ENCODE data around the gene IRAG1. TPM values are rescaled to one million over a fixed set of nuclear protein-coding genes. Genes with fewer than 3 reads are reported as not detected.

IRAG1 gene
- total and polyA plus RNA-seq, 2 experiments from 2014 or later = 1.5 to 2.7 TPM

DNA sequence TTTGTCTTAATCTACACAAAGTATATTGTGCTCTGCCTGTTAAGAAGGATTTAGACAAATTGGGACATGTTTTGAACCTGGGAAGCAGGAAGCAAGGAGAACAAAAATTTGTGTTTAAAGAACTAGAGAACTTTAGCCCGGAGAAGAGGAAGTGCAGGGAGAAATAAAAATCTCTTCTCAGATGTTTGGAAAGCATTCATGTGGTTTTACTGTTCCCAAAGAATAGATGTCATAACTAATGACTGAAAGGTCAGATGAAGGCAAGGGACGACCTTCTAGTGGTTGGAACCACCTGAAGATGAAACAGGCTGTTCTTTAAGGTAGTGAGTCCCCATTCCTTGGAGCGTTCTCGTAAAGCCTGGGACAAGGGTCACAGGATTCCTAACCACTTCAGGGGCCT lies 38.3 kb downstream of the IRAG1 start (continued):
- TF ChIP-seq ZNF331 (CRISPR knock-in tag; IDR thresholded peaks at IDR 0.05; ENCODE audit: low read depth) (no peak), EZH2phosphoT487 (IDR thresholded peaks at IDR 0.05; ENCODE audit: unreplicated experiment) (no peak), NANOG (IDR thresholded peaks at IDR 0.05; ENCODE audit: borderline replicate concordance) (no peak), JUNB (IDR thresholded peaks at IDR 0.05; ENCODE audit: unreplicated experiment) (no peak), POLR2AphosphoS5 (IDR thresholded peaks at IDR 0.05; ENCODE audit: low read depth) (no peak)
- TF ChIP-seq, protein P1, sequence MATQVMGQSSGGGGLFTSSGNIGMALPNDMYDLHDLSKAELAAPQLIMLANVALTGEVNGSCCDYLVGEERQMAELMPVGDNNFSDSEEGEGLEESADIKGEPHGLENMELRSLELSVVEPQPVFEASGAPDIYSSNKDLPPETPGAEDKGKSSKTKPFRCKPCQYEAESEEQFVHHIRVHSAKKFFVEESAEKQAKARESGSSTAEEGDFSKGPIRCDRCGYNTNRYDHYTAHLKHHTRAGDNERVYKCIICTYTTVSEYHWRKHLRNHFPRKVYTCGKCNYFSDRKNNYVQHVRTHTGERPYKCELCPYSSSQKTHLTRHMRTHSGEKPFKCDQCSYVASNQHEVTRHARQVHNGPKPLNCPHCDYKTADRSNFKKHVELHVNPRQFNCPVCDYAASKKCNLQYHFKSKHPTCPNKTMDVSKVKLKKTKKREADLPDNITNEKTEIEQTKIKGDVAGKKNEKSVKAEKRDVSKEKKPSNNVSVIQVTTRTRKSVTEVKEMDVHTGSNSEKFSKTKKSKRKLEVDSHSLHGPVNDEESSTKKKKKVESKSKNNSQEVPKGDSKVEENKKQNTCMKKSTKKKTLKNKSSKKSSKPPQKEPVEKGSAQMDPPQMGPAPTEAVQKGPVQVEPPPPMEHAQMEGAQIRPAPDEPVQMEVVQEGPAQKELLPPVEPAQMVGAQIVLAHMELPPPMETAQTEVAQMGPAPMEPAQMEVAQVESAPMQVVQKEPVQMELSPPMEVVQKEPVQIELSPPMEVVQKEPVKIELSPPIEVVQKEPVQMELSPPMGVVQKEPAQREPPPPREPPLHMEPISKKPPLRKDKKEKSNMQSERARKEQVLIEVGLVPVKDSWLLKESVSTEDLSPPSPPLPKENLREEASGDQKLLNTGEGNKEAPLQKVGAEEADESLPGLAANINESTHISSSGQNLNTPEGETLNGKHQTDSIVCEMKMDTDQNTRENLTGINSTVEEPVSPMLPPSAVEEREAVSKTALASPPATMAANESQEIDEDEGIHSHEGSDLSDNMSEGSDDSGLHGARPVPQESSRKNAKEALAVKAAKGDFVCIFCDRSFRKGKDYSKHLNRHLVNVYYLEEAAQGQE (IDR thresholded peaks at IDR 0.05; ENCODE audit: unreplicated experiment) = no peak
- TF ChIP-seq, protein P2, sequence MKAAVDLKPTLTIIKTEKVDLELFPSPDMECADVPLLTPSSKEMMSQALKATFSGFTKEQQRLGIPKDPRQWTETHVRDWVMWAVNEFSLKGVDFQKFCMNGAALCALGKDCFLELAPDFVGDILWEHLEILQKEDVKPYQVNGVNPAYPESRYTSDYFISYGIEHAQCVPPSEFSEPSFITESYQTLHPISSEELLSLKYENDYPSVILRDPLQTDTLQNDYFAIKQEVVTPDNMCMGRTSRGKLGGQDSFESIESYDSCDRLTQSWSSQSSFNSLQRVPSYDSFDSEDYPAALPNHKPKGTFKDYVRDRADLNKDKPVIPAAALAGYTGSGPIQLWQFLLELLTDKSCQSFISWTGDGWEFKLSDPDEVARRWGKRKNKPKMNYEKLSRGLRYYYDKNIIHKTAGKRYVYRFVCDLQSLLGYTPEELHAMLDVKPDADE (IDR thresholded peaks at IDR 0.05) = no peak
- TF ChIP-seq, protein P3, sequence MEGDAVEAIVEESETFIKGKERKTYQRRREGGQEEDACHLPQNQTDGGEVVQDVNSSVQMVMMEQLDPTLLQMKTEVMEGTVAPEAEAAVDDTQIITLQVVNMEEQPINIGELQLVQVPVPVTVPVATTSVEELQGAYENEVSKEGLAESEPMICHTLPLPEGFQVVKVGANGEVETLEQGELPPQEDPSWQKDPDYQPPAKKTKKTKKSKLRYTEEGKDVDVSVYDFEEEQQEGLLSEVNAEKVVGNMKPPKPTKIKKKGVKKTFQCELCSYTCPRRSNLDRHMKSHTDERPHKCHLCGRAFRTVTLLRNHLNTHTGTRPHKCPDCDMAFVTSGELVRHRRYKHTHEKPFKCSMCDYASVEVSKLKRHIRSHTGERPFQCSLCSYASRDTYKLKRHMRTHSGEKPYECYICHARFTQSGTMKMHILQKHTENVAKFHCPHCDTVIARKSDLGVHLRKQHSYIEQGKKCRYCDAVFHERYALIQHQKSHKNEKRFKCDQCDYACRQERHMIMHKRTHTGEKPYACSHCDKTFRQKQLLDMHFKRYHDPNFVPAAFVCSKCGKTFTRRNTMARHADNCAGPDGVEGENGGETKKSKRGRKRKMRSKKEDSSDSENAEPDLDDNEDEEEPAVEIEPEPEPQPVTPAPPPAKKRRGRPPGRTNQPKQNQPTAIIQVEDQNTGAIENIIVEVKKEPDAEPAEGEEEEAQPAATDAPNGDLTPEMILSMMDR (conservative IDR thresholded peaks at IDR 0.05; ENCODE audit: low read depth in 2 of 2) = no peak

DNA sequence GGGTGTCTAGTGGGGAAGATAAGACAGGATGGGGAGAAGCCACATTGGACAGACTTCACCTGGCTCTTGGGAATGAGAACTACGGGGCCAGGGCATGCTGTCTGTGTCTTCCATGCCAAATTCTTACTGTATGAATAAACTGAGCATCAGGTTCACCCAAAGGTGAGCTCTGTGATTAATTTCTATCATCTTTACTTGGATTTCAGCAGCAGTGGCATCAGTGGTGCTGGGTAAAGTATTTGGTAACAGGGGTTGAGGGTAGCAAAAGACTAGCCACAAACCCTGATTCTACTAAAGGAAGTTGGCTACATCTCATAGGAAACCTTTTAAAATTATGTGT lies 38.8 kb downstream of the IRAG1 start:
- no peaks in the 10 kb centered on the region for H4K20me1 ChIP-seq (replicated peaks; ENCODE audit: insufficient read depth)
- no peaks in the 10 kb centered on the region for H3K79me2 ChIP-seq (replicated peaks; ENCODE audit: insufficient read depth)
- Mint-ChIP-seq H3K36me3 (ENCODE audit: low read depth) (no peaks in the 10 kb centered on the region), H3K4me3 (no peak overlapping the region), H3K4me1 (peaks cover 3% of the 10 kb centered on the region; the same call in 2 of the 3 replicates), H3K27me3 (ENCODE audit: insufficient read depth, low read depth, poor library complexity) (no peaks in the 10 kb centered on the region), H3K27ac (no peak overlapping the region), H3K9me3 (no peaks in the 10 kb centered on the region)
- H3K4me2 ChIP-seq = no peak overlapping the region
- H3K36me3 ChIP-seq (ENCODE audit: insufficient read depth) = no peaks in the 10 kb centered on the region
- no peaks in the 10 kb centered on the region for H3K27me3 ChIP-seq (ENCODE audit: insufficient read depth)
- H3K9me2 ChIP-seq (ENCODE audit: insufficient read depth) = no peaks in the 10 kb centered on the region
- ATAC-seq (no peak), DNase-seq (ENCODE audit: low spot score) (no peak)
- H3F3A ChIP-seq (replicated peaks; ENCODE audit: low read depth) = no peaks in the 10 kb centered on the region
- H3K4me1 ChIP-seq (ENCODE audit: insufficient read depth) = no peaks in the 10 kb centered on the region
- H2AFZ ChIP-seq = no peak overlapping the region
- H3K27ac ChIP-seq (ENCODE audit: low read depth) = no peak overlapping the region
- no peak overlapping the region for H3K4me3 ChIP-seq
- TF ChIP-seq CREB1 (CRISPR knock-in tag; IDR thresholded peaks at IDR 0.05; ENCODE audit: low read depth) = no peak
- TF ChIP-seq EZH2phosphoT487 (IDR thresholded peaks at IDR 0.05; ENCODE audit: unreplicated experiment) = no peak
- no peak for TF ChIP-seq ZNF114 (CRISPR knock-in tag; IDR thresholded peaks at IDR 0.05)
- TF ChIP-seq, protein P1 (IDR thresholded peaks at IDR 0.05; ENCODE audit: unreplicated experiment) = no peak
- no peak for TF ChIP-seq NANOG (IDR thresholded peaks at IDR 0.05; ENCODE audit: borderline replicate concordance)
- no peak for TF ChIP-seq STAT1 (IDR thresholded peaks at IDR 0.05; ENCODE audit: unreplicated experiment)
